HG02943 (cell line): ENCODE measurements around the gene TMEM119.
"Not testable (repeated sequence)": the region's sequence is repeated elsewhere in the genome, so short reads cannot be mapped to it uniquely, and the experiment has no call there.

Source experiments
- ATAC-seq: cut with Tn5 transposase; IDR thresholded peaks from one replicate; pipeline ENCODE4 v1.9.1; 2021; ENCODE audit warnings: mild to moderate bottlenecking, low read depth, moderate library complexity; ENCODE audit not compliant: unreplicated experiment

Gene TMEM119

GRCh38 chr12:108604208-108604941 lies 6.5 kb upstream of the TMEM119 start:
- ATAC-seq, result no peak

DNA sequence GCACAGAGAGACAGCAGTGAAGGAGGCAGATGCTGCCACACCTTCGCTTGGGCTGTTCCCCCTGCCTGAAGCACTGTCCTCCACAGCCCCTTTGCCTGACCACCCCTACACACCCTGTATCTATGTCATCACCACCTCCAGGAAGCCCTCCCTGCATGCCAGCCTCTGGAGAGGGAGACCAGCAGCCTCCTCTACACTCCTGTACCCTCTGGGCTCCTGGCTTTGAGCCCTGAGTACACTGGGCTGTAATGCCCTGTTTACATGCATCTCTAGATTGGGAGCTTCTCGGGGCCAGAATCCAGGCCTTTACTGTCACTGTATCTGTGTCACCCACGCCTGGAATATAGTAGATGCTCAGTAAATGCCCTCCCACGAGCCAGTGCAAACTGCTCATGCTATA lies 5.9 kb upstream of the TMEM119 start:
- ATAC-seq, result no peak

DNA sequence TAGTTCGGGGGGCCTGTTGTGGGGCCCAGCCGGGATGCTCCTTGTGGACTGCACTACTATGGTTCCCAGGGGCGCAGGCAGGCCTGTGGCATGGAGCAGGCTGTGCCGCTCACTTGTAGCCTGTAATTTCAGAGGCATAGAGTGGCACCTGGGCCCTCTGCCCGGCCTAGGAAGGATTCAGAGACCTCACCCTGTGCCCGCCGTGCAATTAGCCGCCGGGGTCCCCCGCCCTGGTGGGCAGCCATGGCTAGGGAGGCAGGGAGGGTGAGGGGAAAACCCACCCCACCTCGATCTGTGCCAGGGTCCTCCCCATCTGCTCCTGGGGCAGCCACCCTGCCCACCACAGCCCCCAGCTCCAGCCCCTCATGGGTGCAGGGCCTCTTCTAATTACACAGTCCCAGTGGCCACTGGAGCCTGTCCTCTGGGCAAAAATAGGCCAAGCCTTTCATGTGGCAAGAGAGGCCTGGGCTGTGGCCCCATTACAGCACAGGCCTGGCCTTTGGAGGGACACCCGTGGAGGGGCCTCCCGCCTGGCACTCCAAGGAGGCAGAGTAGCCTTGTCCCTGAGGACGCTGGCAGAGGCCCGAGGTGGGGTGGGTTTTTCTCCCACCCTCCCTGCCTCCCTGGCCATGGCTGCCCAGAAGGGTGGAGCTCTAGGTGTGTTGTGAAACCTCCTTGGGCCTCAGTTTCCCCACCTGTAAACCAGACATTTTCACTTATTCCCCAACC lies 5.3 kb upstream of the TMEM119 start:
- ATAC-seq, result no peak

GRCh38 chr12:108602209-108602705 lies 4.4 kb upstream of the TMEM119 start:
- ATAC-seq, result no peak

- ATAC-seq, result no peak
Measured at GRCh38 chr12:108600702-108601007, 2.8 kb upstream of the TMEM119 start.

GRCh38 chr12:108599948-108600701 lies 2.2 kb upstream of the TMEM119 start:
- no peak for ATAC-seq

DNA sequence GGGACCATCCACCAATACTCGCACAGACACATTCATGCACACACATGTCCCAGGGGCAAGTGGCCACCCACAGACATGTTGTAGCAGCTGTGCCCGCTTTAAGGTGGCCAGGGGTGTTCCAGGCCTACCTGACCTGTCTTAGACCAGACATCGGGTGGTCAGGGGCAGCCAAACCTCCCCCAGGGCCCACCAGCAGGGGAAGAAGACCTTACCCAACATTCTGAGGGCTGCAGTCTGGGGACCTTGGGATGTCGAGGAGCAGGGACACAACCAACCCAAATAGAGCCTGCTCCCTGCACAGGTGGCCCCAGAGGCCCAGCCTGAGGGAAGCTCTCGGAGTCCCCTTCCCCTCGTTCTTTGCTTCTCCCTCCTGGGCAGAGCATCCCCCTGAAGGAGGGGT lies 1.7 kb upstream of the TMEM119 start:
- no peak for ATAC-seq

DNA sequence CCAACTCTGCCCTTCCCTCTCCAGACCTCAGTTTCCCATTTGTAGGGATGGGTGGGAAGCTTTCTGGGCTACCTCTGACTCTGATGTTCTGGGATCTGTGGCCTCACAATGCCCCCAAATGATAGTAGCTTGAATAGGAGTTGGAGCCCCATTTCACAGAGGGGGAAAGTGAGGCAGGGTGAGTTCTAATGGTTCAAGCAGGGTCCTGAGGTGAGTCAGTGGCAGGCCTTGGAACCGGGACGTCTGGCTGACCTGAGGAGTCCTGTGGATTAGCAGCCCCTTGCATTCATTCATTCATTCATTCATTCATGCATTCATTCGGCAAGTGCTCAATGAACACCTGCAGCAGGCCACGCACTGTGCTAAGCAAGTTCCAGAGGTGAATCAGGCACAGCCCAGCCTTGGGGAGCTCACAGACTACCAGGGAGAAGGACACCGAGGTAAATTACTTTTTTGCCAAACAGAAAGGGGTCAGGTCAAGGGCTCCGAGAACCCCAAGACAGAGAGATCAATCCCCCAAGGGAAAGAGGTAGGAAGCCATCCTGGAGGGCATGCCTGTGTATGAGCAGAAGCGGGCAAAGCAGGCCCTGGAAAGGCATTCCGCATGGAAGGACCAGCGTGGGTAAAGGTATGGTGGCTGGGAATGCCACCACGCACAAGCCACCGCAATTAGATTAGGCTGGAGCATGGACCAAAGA lies 818 bp upstream of the TMEM119 start:
- no peak for ATAC-seq

GRCh38 chr12:108596854-108597558 lies 878 bp downstream of the TMEM119 start:
- no peak for ATAC-seq

DNA sequence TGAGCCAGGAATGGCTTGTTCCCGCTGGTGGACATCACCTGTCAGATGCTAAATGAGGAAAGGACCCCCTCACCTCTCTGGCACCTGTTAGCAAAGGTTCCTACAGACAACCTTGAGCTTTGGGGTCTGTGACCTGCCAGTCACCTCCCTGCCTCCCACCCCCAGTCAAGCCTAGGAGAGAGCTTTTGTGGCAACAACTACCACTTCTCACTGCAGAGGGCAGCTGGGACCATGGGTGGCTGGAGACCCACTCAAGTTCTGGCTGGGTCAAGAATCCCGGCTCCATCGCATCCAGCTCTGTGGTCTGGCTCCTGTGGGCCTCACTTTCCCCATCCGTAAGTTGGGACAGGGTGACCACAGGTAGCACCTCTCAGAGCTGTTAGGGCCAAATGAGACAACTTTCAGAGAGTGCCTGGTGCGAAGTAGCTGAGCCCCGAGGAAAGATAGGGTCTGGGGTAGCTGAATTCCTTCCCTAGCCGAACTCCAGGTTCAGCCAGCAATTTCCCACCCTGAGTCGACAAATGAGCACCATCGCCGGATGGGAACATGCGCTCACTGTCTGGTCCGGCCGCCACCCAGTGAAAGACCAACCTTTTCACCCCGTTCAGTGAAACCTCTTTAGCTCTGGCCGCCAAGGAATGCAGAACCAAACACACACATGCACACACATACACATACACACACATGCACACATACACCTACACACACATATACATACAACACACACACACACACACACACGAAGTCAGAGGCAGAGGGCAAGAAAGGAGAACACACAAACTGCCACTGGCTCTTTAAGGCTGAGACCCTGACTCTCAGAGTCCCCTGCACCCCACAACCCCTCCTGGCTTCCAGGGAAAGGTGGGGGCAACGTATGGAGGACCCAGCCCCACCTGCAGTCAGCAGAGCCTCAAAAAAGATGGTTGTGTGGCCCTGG lies 1.9 kb downstream of the TMEM119 start:
- no peak for ATAC-seq

DNA sequence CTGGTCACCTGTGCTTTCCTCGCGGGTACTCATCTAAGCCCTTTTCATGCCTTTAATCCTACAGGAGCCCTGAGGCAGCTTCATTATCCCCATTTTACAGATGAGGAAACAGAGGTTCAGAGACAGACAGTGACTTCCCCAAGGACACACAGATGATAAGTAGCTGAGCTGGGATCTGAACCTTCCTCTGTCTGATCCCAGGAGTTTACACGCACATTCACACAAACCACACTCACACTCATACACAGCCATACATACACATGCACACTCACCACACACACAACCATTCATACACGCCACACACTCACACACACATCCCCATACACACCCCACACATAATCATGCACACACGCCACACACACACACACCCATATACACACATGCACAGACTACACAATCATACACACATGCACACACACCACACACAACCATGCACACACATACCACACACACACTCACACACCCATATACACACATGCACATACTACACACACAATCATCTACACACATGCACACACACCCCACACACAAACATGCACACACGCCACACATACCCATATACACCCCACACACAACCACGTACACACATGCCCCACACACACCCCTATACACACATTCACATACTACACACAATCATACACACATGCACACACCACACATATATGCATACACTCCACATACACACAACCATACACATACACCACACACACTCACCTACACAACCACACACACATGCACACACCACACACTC lies 2.7 kb downstream of the TMEM119 start:
- no peak for ATAC-seq

DNA sequence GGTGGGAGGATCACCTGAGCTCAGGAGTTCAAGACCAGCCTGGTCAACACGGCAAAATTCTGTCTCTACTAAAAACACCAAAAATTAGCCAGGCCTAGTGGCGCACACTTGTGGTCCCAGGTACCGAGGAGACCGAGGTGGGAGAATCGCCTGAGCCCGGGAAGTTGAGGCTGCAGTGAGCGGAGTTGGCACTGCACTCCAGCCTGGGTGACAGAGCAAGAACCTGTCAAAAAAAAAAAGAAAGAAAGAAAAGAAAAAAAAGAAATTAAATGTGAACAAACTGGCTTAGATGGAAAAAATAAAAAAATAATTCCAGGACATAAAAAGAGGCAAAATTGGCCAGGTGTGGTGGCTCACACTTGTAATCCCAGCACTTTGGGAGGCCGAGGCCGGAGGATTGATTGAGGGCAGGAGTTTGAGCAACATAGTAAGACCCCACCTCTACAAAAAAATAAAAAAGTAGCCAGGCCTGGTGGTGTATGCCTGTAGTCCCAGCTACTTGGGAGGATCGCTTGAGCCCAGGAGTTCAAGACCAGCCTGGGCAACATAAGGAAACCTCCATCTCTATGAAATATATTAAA lies 3.5 kb downstream of the TMEM119 start:
- no peak for ATAC-seq

DNA sequence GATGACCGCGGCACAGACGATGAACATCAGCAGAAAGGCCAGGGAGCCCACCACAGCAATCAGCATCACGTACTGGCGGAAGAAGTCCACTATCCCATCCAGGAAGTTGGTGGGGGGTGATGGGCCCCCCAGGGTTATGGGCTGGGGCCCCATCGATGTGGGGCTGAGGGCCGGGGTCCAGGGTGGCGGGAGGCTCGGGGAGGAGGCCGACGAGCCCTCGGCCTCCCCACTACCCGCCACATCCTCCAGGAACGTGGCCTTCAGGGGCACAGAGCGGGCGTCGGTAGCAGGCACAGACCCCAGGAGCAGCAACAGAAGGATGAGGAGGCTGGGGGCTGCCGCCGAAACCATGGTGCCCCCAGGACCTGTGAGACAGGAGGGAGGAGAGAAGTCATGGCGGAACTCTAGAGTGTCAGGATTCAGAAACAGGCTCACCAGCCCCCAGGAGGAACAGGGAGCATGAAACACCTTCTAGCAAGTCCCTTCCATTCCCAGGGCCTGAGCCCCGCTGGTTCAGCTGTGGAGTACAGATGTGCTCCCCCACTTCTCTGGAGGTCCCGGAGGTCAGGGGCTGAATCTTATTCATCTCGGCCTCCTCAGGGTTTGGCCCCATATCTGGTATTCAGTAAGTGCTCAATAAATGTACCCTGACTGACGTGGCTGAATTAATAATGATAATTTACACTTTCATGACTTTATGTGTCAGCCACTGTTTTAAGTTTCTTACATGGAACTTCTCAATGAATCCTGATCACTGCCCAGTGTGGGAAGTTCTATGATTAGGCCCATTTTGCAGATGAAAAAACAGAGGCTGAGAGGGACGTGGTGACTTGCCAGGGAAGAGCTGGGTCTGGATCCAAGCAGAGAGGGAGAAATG lies 5.6 kb downstream of the TMEM119 start:
- no peak for ATAC-seq

DNA sequence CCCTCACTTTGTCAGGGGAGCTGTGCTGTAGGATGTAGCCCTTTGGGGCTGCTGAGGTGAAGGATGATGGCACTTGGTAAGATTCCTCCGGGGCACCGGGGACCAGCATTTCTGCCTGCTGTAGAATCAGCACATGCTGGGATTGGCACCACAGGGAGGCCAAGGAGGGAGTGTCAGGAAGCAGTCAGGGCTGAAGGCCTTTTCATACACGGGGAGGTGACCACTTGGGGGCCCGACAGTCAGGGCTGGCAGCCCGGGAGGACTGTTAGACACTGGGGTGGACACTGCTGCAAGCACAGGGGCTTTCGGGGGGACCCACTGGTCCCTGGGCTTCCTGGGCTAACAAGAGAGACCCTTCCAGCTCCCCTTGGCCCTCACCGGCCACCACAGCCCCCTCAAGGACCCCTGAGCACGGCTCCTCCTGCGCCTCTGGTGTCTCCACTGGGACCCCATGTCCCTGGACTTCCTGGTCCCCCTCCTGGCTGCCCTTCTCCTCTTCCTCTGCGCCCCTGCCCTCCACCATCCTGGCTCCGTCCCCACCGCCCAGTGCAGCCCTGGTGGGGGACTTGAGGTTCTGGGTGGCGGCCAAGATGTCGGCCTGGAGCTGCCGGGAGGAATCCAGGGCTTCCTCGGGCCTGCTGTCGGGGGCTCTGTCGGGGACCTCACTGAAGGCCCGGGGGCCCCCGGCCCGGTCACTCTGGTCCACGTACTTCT lies 6.5 kb downstream of the TMEM119 start:
- no peak for ATAC-seq

- not testable (repeated sequence) for ATAC-seq
Measured at GRCh38 chr12:108590463-108590862, 7.4 kb downstream of the TMEM119 start.

- ATAC-seq, result no peak
Measured at GRCh38 chr12:108589840-108590229, 8.0 kb downstream of the TMEM119 start.
